ENCODE data around the gene NLRP5.
"Not testable (repeated sequence)": the region's sequence is repeated elsewhere in the genome, so short reads cannot be mapped to it uniquely, and the experiment has no call there.

Gene NLRP5

GRCh38 chr19:56079609-56080008, 93.0 kb downstream of the NLRP5 start:
- no peak for DNase-seq

- peak; percentile 80 for DNase-seq
These were observed 94.3 kb downstream of the NLRP5 start for GRCh38 chr19:56080669-56081401.

GRCh38 chr19:56083668-56084067, 97.1 kb downstream of the NLRP5 start:
- DNase-seq, result no peak

- DNase-seq, result no peak
These were observed 98.4 kb downstream of the NLRP5 start for GRCh38 chr19:56084835-56085536.

GRCh38 chr19:56085571-56086275, 99.1 kb downstream of the NLRP5 start:
- peak; percentile 41 for DNase-seq

GRCh38 chr19:56086671-56087430, 100.3 kb downstream of the NLRP5 start:
- no peak for DNase-seq

GRCh38 chr19:56087647-56088496, 101.3 kb downstream of the NLRP5 start:
- DNase-seq, result no peak

GRCh38 chr19:56088497-56089215, 102.1 kb downstream of the NLRP5 start:
- no peak for DNase-seq

- DNase-seq, result no peak
These were observed 102.8 kb downstream of the NLRP5 start for GRCh38 chr19:56089344-56089743.

GRCh38 chr19:56091066-56091490, 104.5 kb downstream of the NLRP5 start:
- DNase-seq, result peak; percentile 61

- no peak for DNase-seq
These were observed 105.4 kb downstream of the NLRP5 start for GRCh38 chr19:56091751-56092546.

- DNase-seq, result no peak
These were observed 106.4 kb downstream of the NLRP5 start for GRCh38 chr19:56092685-56093631.

- no peak for DNase-seq
These were observed 107.9 kb downstream of the NLRP5 start for GRCh38 chr19:56094449-56094848.

- DNase-seq, result no peak
These were observed 110.1 kb downstream of the NLRP5 start for GRCh38 chr19:56096665-56097064.

GRCh38 chr19:56097306-56097705, 110.7 kb downstream of the NLRP5 start:
- no peak for DNase-seq

- DNase-seq, result no peak
These were observed 111.2 kb downstream of the NLRP5 start for GRCh38 chr19:56097776-56098175.

- DNase-seq, result not testable (repeated sequence)
These were observed 111.7 kb downstream of the NLRP5 start for GRCh38 chr19:56098237-56098636.

- DNase-seq, result no peak
These were observed 112.4 kb downstream of the NLRP5 start for GRCh38 chr19:56098731-56099568.

Data from suppressor macrophage treated with lipopolysaccharide for 4 hours (primary cell).